ENCODE measurements around the gene SPRED3.
A peak's percentile ranks its signal among the peaks of the same experiment; 100 is the strongest.
"Not testable (repeated sequence)": the region's sequence is repeated elsewhere in the genome, so short reads cannot be mapped to it uniquely, and the experiment has no call there.

SPRED3 gene

GRCh38 chr19:38388349-38389100 lies at the start of gene SPRED3:
TSS of gene SPRED3 (plus strand) at chr19:38388697. CDS start at chr19:38390303, 1,606 bp downstream.
- peaks cover 16% of the 10 kb centered on the region for H3K4me1 Mint-ChIP-seq
- TF ChIP-seq CTCF (IDR thresholded peaks at IDR 0.05; ENCODE audit: unreplicated experiment in 3 of 3), result no peak
- H3K9me3 Mint-ChIP-seq, result no peaks in the 10 kb centered on the region
- H3K4me3 Mint-ChIP-seq, result peak within 1 kb of the TSS; percentile 89 to 94 (median 92)
- H3K27ac Mint-ChIP-seq, result peak within 1 kb of the TSS; percentile 20 to 71 (median 69)
- H3K36me3 Mint-ChIP-seq (ENCODE audit: low read depth), result peaks cover 10% of the 10 kb centered on the region
- peaks cover 38% of the 10 kb centered on the region for H3K27me3 Mint-ChIP-seq (ENCODE audit: low read depth)

GRCh38 chr19:38339011-38339410 lies 49.5 kb upstream of the SPRED3 start:
- H3K27ac Mint-ChIP-seq, result peak overlapping the region in 1 of 3 experiments; percentile 43
- peaks cover 11% of the 10 kb centered on the region for H3K4me1 Mint-ChIP-seq
- peak overlapping the region; percentile 31 to 74 (median 62) for H3K4me3 Mint-ChIP-seq
- not testable (repeated sequence) for H3K36me3 Mint-ChIP-seq (ENCODE audit: low read depth); H3K9me3 Mint-ChIP-seq; H3K27me3 Mint-ChIP-seq (ENCODE audit: low read depth)

- Mint-ChIP-seq H3K27ac (no peak overlapping the region), H3K27me3 (ENCODE audit: low read depth) (no peaks in the 10 kb centered on the region), H3K36me3 (ENCODE audit: low read depth) (peaks cover 6% of the 10 kb centered on the region), H3K4me1 (peaks cover 11% of the 10 kb centered on the region), H3K4me3 (no peak overlapping the region), H3K9me3 (no peaks in the 10 kb centered on the region)
- no peak for TF ChIP-seq CTCF (IDR thresholded peaks at IDR 0.05; ENCODE audit: unreplicated experiment in 3 of 3)
These were observed 47.6 kb upstream of the SPRED3 start for GRCh38 chr19:38340927-38341326.

GRCh38 chr19:38346837-38347236 lies 41.7 kb upstream of the SPRED3 start:
- no peaks in the 10 kb centered on the region for H3K36me3 Mint-ChIP-seq (ENCODE audit: low read depth)
- no peaks in the 10 kb centered on the region for H3K4me1 Mint-ChIP-seq
- H3K4me3 Mint-ChIP-seq, result no peak overlapping the region
- no peaks in the 10 kb centered on the region for H3K9me3 Mint-ChIP-seq
- H3K27ac Mint-ChIP-seq, result no peak overlapping the region
- TF ChIP-seq CTCF (IDR thresholded peaks at IDR 0.05; ENCODE audit: unreplicated experiment in 3 of 3), result no peak
- H3K27me3 Mint-ChIP-seq (ENCODE audit: low read depth), result no peaks in the 10 kb centered on the region

- Mint-ChIP-seq H3K27ac (no peak overlapping the region), H3K4me1 (peaks cover 15% of the 10 kb centered on the region), H3K4me3 (no peak overlapping the region), H3K27me3 (ENCODE audit: low read depth) (peaks cover 5% of the 10 kb centered on the region), H3K36me3 (ENCODE audit: low read depth) (no peaks in the 10 kb centered on the region), H3K9me3 (no peaks in the 10 kb centered on the region)
- TF ChIP-seq CTCF (IDR thresholded peaks at IDR 0.05; ENCODE audit: unreplicated experiment in 3 of 3), result no peak
These were observed 37.6 kb upstream of the SPRED3 start for GRCh38 chr19:38350883-38351282.

- Mint-ChIP-seq H3K9me3 (no peaks in the 10 kb centered on the region), H3K27me3 (ENCODE audit: low read depth) (peaks cover 13% of the 10 kb centered on the region), H3K4me3 (no peak overlapping the region), H3K4me1 (peaks cover 15% of the 10 kb centered on the region), H3K27ac (peak overlapping the region in 1 of 3 experiments; percentile 28), H3K36me3 (ENCODE audit: low read depth) (no peaks in the 10 kb centered on the region)
- no peak for TF ChIP-seq CTCF (IDR thresholded peaks at IDR 0.05; ENCODE audit: unreplicated experiment in 3 of 3)
These were observed 36.6 kb upstream of the SPRED3 start for GRCh38 chr19:38351865-38352395.

Measured in nephron (organoid).